NCI-H2107 treated with DMSO at 0.1 percent for 48 hours (cell line): ENCODE results near the gene FBXW4.

Experiments
- DNase-seq: peaks from one replicate; lab custom pipeline; 2025; ENCODE audit not compliant: unreplicated experiment; lab: John Stamatoyannopoulos, UW

Gene FBXW4

DNA sequence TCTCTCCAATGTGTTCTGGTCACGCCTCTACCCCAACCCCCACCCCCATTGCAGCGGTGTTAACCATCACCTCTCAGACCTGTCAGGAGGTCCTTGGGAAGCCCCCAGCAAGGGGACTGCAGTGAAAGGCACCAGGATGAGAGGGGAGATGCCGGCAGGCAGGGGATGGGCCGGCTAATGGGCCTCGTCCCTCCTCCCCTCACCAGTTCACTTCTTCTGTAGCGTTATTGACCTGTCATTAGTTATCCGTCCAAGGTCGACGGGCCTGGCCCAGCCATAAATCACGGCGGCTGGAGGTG is 125.7 kb downstream of the FBXW4 start:
- no peak for DNase-seq

DNA sequence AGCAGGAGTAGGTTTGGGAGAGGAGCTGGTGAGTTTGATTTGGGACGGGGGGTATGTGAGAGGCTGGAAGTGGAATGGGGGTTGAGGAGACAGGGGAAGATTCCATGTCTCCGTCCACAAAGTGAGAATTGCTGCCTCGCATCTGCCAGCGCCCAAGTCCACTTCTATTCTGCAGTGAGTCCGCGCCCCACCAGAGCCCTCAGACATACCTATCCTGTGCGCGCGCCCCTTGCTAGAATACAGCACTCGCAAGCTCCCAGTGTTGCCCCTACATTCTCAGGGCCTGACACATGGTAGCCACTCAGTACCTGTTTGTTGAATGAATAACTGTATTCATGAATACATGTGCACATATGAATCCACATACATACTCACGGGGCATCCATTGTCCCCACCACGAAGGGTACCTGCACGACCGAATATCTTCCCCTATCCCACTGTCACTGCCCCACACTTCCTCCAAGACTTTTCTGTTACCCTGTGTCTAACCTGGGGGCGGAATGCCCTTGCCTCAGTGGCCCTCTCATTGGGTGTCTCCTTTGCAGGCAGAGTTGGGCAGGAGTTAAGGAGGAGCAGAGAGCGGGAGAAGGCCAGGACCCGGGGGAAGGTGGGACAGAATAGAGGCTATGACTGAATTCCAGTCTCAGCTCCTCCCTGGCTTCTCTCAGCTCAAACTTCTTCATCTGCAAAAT is 126.8 kb downstream of the FBXW4 start:
- no peak for DNase-seq

- no peak for DNase-seq
These were observed 127.6 kb downstream of the FBXW4 start for GRCh38 chr10:101567165-101568006.

DNA sequence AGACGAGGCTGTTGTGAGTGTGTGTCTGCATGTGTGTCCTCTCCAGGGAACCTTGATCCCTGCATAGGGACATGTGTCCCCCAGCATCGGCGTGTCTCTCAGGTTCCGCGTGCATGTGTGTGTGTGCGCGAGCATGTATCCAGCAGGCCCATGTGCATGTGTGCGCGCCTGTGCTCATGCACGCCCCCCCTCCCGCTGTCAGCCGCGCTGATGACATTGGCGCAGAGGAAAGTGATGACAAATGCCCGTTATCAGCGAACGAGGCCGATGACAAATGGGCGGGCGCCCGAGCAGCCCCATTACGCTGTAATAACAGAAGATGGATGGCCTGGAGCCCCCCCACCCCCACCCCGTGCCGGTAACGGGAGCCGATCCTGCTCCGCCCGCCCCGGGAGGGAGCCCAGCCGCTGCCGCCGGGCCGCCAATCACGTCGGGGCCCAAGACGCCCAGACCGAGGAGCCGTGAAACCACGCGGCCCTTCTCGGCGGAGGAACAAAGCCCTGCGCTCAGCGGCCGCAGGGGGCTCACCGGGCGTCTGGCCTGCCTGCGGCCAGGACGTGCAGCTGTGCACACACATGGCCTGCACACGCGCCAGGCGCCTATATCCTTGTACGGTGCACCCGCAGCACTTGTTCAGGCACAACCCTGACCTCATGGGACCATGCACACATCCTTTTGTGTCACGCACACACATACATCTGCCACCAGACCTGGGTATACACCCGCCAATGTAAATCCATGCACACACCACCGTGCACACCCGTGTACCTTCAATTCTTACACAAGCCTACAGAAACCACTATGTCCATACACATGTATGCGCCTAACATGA is 128.4 kb downstream of the FBXW4 start:
- no peak for DNase-seq

- no peak for DNase-seq
These were observed 129.0 kb downstream of the FBXW4 start for GRCh38 chr10:101565936-101566332.

DNA sequence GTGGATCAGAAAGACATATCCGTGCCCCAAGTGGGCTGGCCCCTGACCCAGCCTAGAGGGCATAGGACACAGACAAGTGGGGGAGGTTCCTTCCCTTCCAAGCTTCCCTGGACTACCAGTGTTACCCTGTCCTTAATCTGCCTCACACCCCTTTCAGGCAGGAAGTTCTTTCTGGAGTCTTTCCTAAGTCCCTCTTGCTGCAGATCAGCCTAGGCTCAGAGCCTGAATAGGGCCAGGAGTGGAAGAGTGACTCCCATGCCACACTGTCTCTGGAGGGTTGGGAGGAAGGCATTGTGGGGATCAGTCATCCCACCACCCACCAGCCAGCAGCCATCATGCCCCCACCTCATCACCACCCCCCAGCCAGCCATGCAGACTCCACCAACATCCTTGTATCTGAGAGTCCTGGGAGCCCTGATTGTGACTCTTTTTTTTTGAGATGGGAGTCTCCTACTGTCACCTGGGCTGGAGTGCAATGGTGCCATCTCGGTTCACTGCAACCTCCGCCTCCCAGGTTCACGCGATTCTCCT is 129.5 kb downstream of the FBXW4 start:
- no peak for DNase-seq

GRCh38 chr10:101564490-101564991 is 130.4 kb downstream of the FBXW4 start:
- no peak for DNase-seq

DNA sequence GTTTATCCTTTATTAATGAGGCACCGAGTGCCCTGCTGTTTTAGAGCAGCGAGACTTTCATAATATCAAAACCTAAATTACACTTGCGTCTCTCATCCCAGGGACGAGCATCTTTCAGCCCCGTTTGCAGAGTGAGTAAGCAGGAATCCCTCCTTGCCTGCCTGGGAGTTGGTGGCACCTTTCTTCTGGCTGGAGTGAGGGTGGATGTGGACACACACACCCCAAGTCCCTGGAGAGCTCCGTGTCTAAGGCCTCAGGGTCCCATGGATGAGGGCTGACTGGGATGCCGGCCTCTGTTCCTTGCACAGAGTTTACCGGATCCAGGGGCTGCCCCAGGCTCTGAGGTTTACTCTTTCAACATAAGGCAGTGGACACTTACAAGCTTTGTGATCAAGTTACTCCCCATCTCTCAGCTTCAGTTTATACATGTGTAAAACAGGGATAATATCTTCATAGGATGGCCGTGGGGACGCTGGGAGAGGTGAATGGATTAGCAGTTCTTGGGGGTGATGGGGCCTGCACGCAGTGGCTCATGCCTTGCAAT is 131.4 kb downstream of the FBXW4 start:
- DNase-seq = no peak

DNA sequence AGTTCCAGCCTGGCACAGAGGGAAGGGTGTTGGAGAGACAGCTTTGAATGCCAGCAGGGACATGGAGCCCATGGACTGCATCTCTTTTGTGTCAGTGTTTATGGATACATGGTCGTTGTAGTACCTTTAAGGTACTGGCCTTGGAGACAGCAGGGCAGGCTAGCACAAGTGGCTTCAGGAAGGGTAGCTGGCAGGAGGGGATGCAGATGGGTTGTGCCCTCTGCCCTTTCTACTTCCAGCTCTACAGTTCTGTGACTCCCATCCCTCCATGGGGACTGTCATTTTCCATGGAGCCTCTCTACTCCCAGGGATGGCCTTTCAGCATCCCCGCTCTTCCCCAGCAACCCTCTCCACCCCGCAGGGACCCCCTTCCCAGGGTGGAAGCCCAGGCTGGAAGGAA is 132.0 kb downstream of the FBXW4 start:
- no peak for DNase-seq

DNA sequence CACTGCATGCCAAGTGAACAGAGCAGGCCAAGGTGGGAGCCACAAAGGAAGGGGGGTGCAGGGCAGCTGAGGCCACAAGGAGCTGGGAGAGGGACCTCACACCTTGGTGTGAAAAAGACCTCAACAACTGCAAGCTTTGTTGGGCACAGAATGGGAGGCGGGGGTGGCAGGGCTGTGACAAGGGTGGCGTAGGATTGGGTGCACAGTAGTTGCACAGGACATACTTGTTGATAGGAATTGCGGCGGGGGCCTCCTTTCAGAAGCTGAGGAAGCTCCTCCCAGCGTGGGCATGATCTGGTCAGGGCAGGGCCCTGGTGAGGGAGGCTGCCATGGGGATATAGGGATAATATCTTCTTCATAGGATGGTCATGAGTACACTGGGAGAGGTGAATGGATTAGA is 132.7 kb downstream of the FBXW4 start:
- DNase-seq = no peak

- no peak for DNase-seq
These were observed 133.7 kb downstream of the FBXW4 start for GRCh38 chr10:101561068-101561915.
